PC-9 (cell line): ENCODE measurements around the gene SLC22A3.

ENCODE experiments used
- EZH2 ChIP-seq: fragments of 200-600 bp; sonication (generic); IDR thresholded peaks from 2 replicates; pipeline ENCODE4 v1.8.0; 2017; ENCODE audit warnings: antibody characterized with exemption, low read depth
- TF ChIP-seq, protein P1 (sequence below): fragments of 200-600 bp; sonication (generic); conservative IDR thresholded peaks from 2 replicates; pipeline ENCODE4 v1.6.1; 2017; ENCODE audit warnings: mixed run types, antibody characterized with exemption, mild to moderate bottlenecking, moderate library complexity

DNA sequence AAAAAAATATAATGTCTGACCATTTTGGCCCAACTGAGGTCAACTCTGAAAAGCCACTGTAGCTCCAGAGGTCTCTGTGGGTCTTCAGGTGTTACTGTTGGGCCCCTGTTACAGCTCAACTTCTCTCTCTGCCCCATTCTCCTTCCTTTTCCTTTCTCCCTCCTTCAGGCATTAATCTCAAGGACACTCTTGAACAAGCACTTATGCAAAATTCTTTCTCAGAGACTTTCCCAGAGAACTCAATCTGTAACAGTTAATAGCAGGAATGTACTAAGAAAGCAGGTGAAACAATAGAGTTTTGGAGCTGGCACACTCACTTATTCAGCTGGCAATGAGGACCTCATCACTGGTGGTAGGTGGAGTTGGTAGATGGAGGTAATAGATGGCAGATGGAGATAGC lies 31.9 kb upstream of the SLC22A3 start:
- TF ChIP-seq, protein P1, sequence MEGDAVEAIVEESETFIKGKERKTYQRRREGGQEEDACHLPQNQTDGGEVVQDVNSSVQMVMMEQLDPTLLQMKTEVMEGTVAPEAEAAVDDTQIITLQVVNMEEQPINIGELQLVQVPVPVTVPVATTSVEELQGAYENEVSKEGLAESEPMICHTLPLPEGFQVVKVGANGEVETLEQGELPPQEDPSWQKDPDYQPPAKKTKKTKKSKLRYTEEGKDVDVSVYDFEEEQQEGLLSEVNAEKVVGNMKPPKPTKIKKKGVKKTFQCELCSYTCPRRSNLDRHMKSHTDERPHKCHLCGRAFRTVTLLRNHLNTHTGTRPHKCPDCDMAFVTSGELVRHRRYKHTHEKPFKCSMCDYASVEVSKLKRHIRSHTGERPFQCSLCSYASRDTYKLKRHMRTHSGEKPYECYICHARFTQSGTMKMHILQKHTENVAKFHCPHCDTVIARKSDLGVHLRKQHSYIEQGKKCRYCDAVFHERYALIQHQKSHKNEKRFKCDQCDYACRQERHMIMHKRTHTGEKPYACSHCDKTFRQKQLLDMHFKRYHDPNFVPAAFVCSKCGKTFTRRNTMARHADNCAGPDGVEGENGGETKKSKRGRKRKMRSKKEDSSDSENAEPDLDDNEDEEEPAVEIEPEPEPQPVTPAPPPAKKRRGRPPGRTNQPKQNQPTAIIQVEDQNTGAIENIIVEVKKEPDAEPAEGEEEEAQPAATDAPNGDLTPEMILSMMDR: no peak
- TF ChIP-seq EZH2: no peak
